GM10847 (cell line): ENCODE results near the gene GCK.

Experiments used
- POLR2A ChIP-seq: IDR thresholded peaks from 2 replicates; pipeline ENCODE4 v1.6.1; 2011; ENCODE audit not compliant: insufficient read length; ENCODE audit errors: extremely low read depth

The GCK gene

GRCh38 chr7:44157116-44158080 is 31.8 kb downstream of the GCK start:
- no peak for TF ChIP-seq POLR2A

- TF ChIP-seq POLR2A: no peak
Observed at GRCh38 chr7:44156453-44157010, 32.7 kb downstream of the GCK start.

- TF ChIP-seq POLR2A: no peak
Observed at GRCh38 chr7:44155191-44156185, 33.8 kb downstream of the GCK start.

GRCh38 chr7:44154703-44155102 is 34.5 kb downstream of the GCK start:
- no peak for TF ChIP-seq POLR2A

GRCh38 chr7:44153948-44154335 is 35.3 kb downstream of the GCK start:
- no peak for TF ChIP-seq POLR2A

- TF ChIP-seq POLR2A: no peak
Observed at GRCh38 chr7:44152971-44153947, 36.0 kb downstream of the GCK start.

GRCh38 chr7:44151956-44152355 is 37.3 kb downstream of the GCK start:
- TF ChIP-seq POLR2A: no peak

- TF ChIP-seq POLR2A: no peak
Observed at GRCh38 chr7:44150966-44151941, 38.0 kb downstream of the GCK start.

- no peak for TF ChIP-seq POLR2A
Observed at GRCh38 chr7:44150466-44150832, 38.8 kb downstream of the GCK start.

- no peak for TF ChIP-seq POLR2A
Observed at GRCh38 chr7:44149571-44150465, 39.4 kb downstream of the GCK start.

GRCh38 chr7:44148961-44149536 is 40.2 kb downstream of the GCK start:
- no peak for TF ChIP-seq POLR2A

GRCh38 chr7:44148166-44148565 is 41.1 kb downstream of the GCK start:
- no peak for TF ChIP-seq POLR2A
